H1 (cell line): ENCODE data around the gene KCND1. TPM values are rescaled to one million over a fixed set of nuclear protein-coding genes. Genes with fewer than 3 reads are reported as not detected.

Experiments
- CTCF ChIA-PET: fragments of 300-600 bp; sonication (Branson Sonifier 250); formaldehyde crosslinking; loops from one replicate; lab custom pipeline; 2021; ENCODE audit not compliant: partially characterized antibody; lab: Charles Lee
- POLR2A ChIA-PET: fragments of 300-600 bp; sonication (Branson Sonifier 250); formaldehyde crosslinking; loops from one replicate; lab custom pipeline; 2021; ENCODE audit warnings: inconsistent platforms; ENCODE audit not compliant: partially characterized antibody; lab: Charles Lee
- DNase-seq, 2 experiments: peaks; one replicate each; pipeline versions ENCODE4 v3.0.0 to v3.0.0-alpha.2; 2010 to 2022; ENCODE audit warnings: low spot score in 2 of 2, low read depth in 1 of 2, mixed read lengths in 1 of 2
- FAIRE-seq: peaks from 2 replicates; lab custom pipeline; 2011; peaks lifted over from hg19 to GRCh38; lab: Jason Lieb, UNC
- H2AFZ ChIP-seq: 2 replicates; pipeline ENCODE4 v1.8.1; 2012; ENCODE audit warnings: low read length, inconsistent platforms
- H2AK5ac ChIP-seq: 2 replicates; pipeline ENCODE4 v1.6.1; 2013; ENCODE audit warnings: low read depth, low read length
- H2BK120ac ChIP-seq: replicated peaks from 2 replicates; pipeline ENCODE3; 2013; ENCODE audit warnings: low read depth, low read length, inconsistent platforms
- H2BK12ac ChIP-seq: 2 replicates; pipeline ENCODE4 v1.6.1; 2013; ENCODE audit warnings: low read depth, low read length
- H2BK15ac ChIP-seq: 2 replicates; pipeline ENCODE4 v1.6.1; 2013; ENCODE audit warnings: low read length
- H2BK20ac ChIP-seq: 2 replicates; pipeline ENCODE4 v1.6.1; 2013; ENCODE audit warnings: low read length
- H2BK5ac ChIP-seq: 2 replicates; pipeline ENCODE4 v1.6.1; 2013; ENCODE audit warnings: low read depth, low read length
- H3K14ac ChIP-seq: 2 replicates; pipeline ENCODE4 v1.6.1; 2013; ENCODE audit warnings: inconsistent platforms; ENCODE audit not compliant: insufficient read length
- H3K18ac ChIP-seq: 2 replicates; pipeline ENCODE4 v1.6.1; 2013; ENCODE audit warnings: low read length; ENCODE audit errors: extremely low read depth
- H3K23ac ChIP-seq: 2 replicates; pipeline ENCODE4 v1.6.1; 2013; ENCODE audit warnings: inconsistent platforms; ENCODE audit not compliant: insufficient read length
- H3K23me2 ChIP-seq: 2 replicates; pipeline ENCODE4 v1.6.1; 2013; ENCODE audit warnings: low read depth, low read length
- H3K27ac ChIP-seq: 2 replicates; pipeline ENCODE4 v1.6.1; 2011; ENCODE audit warnings: low read depth, low read length, inconsistent platforms
- H3K27me3 ChIP-seq, 4 experiments: replicated peaks in 1 of 4; 1 replicate in 1 of 4; 2 replicates in 3 of 4; pipeline versions ENCODE4 v1.6.1 to v1.8.1; 2011 to 2013; ENCODE audit warnings: low read length in 3 of 4, mild to moderate bottlenecking in 3 of 4, inconsistent platforms in 2 of 4, mixed read lengths in 2 of 4, moderate library complexity in 1 of 4; ENCODE audit not compliant: control insufficient read depth in 3 of 4, insufficient read depth in 3 of 4; ENCODE audit errors: extremely low read depth in 1 of 4
- H3K36me3 ChIP-seq, 4 experiments: 2 replicates each; pipeline versions ENCODE4 v1.6.1 to v1.8.1; 2011 to 2013; ENCODE audit warnings: mild to moderate bottlenecking in 4 of 4, low read length in 3 of 4, moderate library complexity in 2 of 4, control low read depth in 1 of 4, inconsistent platforms in 1 of 4; ENCODE audit not compliant: insufficient read depth in 4 of 4, control insufficient read depth in 2 of 4
- H3K4ac ChIP-seq: replicated peaks from 2 replicates; pipeline ENCODE3; 2013; ENCODE audit warnings: low read length, low read depth, mixed read lengths, inconsistent platforms; ENCODE audit not compliant: insufficient read length
- H3K4me1 ChIP-seq, 4 experiments: replicated peaks in 1 of 4; 1 replicate in 1 of 4; 2 replicates in 3 of 4; pipeline versions ENCODE4 v1.6.1 to v1.8.1; 2011 to 2013; ENCODE audit warnings: low read length in 3 of 4, inconsistent platforms in 2 of 4, mixed read lengths in 1 of 4; ENCODE audit not compliant: insufficient read depth in 4 of 4, control insufficient read depth in 3 of 4
- H3K4me2 ChIP-seq, 2 experiments: 2 replicates each; pipeline versions ENCODE4 v1.6.1 to v1.8.1; 2011 to 2013; ENCODE audit warnings: low read depth in 2 of 2, low read length in 2 of 2, control low read depth in 1 of 2, inconsistent platforms in 1 of 2, mild to moderate bottlenecking in 1 of 2; ENCODE audit not compliant: insufficient read depth in 1 of 2
- H3K4me3 ChIP-seq, 4 experiments: fragments of 200-600, 300-600 bp in 1 of 4; sonication (generic), shearing (Covaris generic), sonication (Bioruptor Twin) in 1 of 4; 2 replicates each; pipeline versions ENCODE4 v1.5.1 to v1.8.1; 2011 to 2016; ENCODE audit warnings: low read length in 4 of 4, low read depth in 3 of 4, control low read depth in 2 of 4, inconsistent platforms in 2 of 4, mild to moderate bottlenecking in 2 of 4, mixed read lengths in 1 of 4, moderate library complexity in 1 of 4; ENCODE audit not compliant: insufficient read depth in 2 of 4; ENCODE audit errors: extremely low read depth in 1 of 4
- H3K56ac ChIP-seq: replicated peaks from 2 replicates; pipeline ENCODE3; 2013; ENCODE audit warnings: low read depth, mild to moderate bottlenecking, mixed read lengths, low read length, inconsistent platforms; ENCODE audit not compliant: insufficient read length
- H3K79me1 ChIP-seq: 2 replicates; pipeline ENCODE4 v1.6.1; 2013; ENCODE audit warnings: low read depth, low read length, control low read depth
- H3K79me2 ChIP-seq, 2 experiments: 2 replicates each; pipeline versions ENCODE4 v1.6.1 to v1.8.1; 2012 to 2013; ENCODE audit warnings: low read length in 2 of 2, mild to moderate bottlenecking in 2 of 2, inconsistent platforms in 1 of 2; ENCODE audit not compliant: insufficient read depth in 2 of 2, control insufficient read depth in 1 of 2
- H3K9ac ChIP-seq, 4 experiments: replicated peaks in 1 of 4; 1 replicate in 1 of 4; 2 replicates in 3 of 4; pipeline versions ENCODE4 v1.6.1 to v1.8.1; 2011 to 2013; ENCODE audit warnings: low read depth in 3 of 4, low read length in 3 of 4, control low read depth in 2 of 4, mild to moderate bottlenecking in 2 of 4, moderate library complexity in 2 of 4, inconsistent platforms in 1 of 4; ENCODE audit errors: extremely low read depth in 1 of 4
- H3K9me3 ChIP-seq, 2 experiments: 2 replicates each; pipeline versions ENCODE4 v1.6.1 to v1.8.1; 2012 to 2013; ENCODE audit warnings: mild to moderate bottlenecking in 2 of 2, moderate library complexity in 2 of 2, control low read depth in 1 of 2, inconsistent platforms in 1 of 2, low read depth in 1 of 2, low read length in 1 of 2, mixed read lengths in 1 of 2; ENCODE audit not compliant: insufficient read depth in 2 of 2
- H4K20me1 ChIP-seq, 2 experiments: replicated peaks in 1 of 2; 2 replicates each; pipeline versions ENCODE3 to v1.8.1; 2011 to 2013; ENCODE audit warnings: inconsistent platforms in 2 of 2, low read length in 2 of 2, mild to moderate bottlenecking in 1 of 2; ENCODE audit not compliant: insufficient read depth in 2 of 2, control insufficient read depth in 1 of 2
- H4K5ac ChIP-seq: 2 replicates; pipeline ENCODE4 v1.6.1; 2013; ENCODE audit warnings: low read length, low read depth, mixed read lengths, inconsistent platforms; ENCODE audit not compliant: insufficient read length
- H4K8ac ChIP-seq: 2 replicates; pipeline ENCODE4 v1.8.0; 2013; ENCODE audit warnings: mild to moderate bottlenecking, moderate library complexity, low read length, inconsistent platforms; ENCODE audit not compliant: insufficient read depth; ENCODE audit errors: extremely low read depth
- H4K91ac ChIP-seq: replicated peaks from 2 replicates; pipeline ENCODE3; 2013; ENCODE audit warnings: low read length, mixed read lengths, inconsistent platforms; ENCODE audit not compliant: insufficient read length
- SUZ12 ChIP-seq: fragments of 200-600 bp; sonication (generic); IDR thresholded peaks from 2 replicates; pipeline ENCODE4 v1.6.1; 2012; ENCODE audit warnings: mild to moderate bottlenecking, inconsistent platforms, low read length, moderate library complexity, mixed read lengths
- WGBS, 2 experiments: shearing (Covaris generic) in 1 of 2; methylation state at CpG; one replicate each; pipeline versions ENCODE4 v1.1.6 to v1.1.7; 2013 to 2015; ENCODE audit warnings: low lambda C conversion rate in 2 of 2, mixed read lengths in 2 of 2, inconsistent platforms in 1 of 2, low coverage in 1 of 2, missing lambda C conversion rate in 1 of 2; ENCODE audit not compliant: insufficient replicate concordance in 2 of 2, insufficient coverage in 1 of 2, insufficient read length in 1 of 2; ENCODE audit errors: extremely low coverage in 1 of 2, missing lambda C conversion rate in 1 of 2; 5-methylcytosine and 5-hydroxymethylcytosine counted together
- polyA plus RNA-seq, 7 experiments: library from polyadenylated mRNA; depleted of rRNA in 3 of 7; stranded (reverse) in 5 of 7; unstranded in 2 of 7; fragments of >200 nt in 5 of 7; fragments of 200-250 nt in 2 of 7; gene quantifications; 1 replicate in 5 of 7; 2 replicates in 1 of 7; 4 replicates in 1 of 7; pipeline versions ENCODE4 v1.2.1 to v1.2.3, GENCODE V29; 2011 to 2013; ENCODE audit warnings: missing spikeins in 2 of 7, mixed read lengths in 2 of 7
- total RNA-seq: library from RNA; stranded (reverse); fragmentation: NEBNext Ultra II Directional; extraction: Animal tissue kit (Norgen Biotek cat#: 25700); gene quantifications from 2 replicates; pipeline ENCODE4 v1.2.1, GENCODE V29; 2021

The KCND1 gene
- total and polyA plus RNA-seq, 2 of the 8 experiments (the other 6 are each of a cell fraction or from before 2014, with no cell fraction given), result 3.1 to 6.8 TPM

DNA sequence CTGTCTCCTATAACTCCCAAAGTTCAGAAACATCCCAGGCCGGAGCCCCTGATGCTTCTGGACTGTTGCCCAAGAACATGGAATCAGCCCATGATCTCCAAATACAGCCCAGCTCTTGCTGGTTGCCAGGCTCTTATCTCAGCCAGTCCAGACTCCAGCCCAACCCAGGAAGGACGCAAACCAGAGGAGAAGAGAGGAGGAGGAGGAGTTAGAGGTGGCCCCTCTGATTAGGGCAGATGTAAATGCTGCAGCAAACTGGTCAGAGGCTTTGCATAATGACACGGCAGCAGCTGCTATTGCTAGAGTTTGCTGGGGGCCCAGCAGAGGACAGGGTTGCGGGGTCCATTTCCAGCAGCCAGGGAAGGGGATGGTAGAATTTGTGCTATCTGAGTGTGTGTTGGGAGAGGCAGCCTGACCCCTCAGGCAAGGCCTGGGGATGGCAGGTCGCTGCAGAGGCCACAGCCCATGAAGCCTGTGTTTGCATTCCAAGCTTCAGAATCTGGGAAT is 10.0 kb downstream of the KCND1 start:
- peaks cover 0 to 2% (median 0%) of the 10 kb centered on the region in 4 experiments; a peak in 3 of 7 replicates for H3K4me1 ChIP-seq
- H2BK5ac ChIP-seq, result no peak overlapping the region
- H2BK12ac ChIP-seq, result no peak overlapping the region
- H3K23ac ChIP-seq, result no peak overlapping the region
- H3K9me3 ChIP-seq, result no peaks in the 10 kb centered on the region
- no peak overlapping the region for H2BK20ac ChIP-seq
- H3K36me3 ChIP-seq, result peaks cover 0 to 4% (median 0%) of the 10 kb centered on the region in 4 experiments; a peak in 3 of 8 replicates
- H3K9ac ChIP-seq, result no peak overlapping the region
- no peak overlapping the region for H3K14ac ChIP-seq
- no peak overlapping the region for H4K91ac ChIP-seq
- H3K4me3 ChIP-seq, result no peak overlapping the region
- no peak overlapping the region for H2AFZ ChIP-seq
- ChIA-PET POLR2A (interaction anchor here (1.0 to 2.9 kb wide), 2 partner anchors 10 to 16 kb away, joined by 3 to 13 read pairs; partner anchors contain the start of gene KCND1), CTCF (no interaction called here)
- no peak overlapping the region for H3K4me2 ChIP-seq
- 74% methylated on average over 3 of the region's 5 CpGs; no CpG with 5 or more reads in 1 of the 2 experiments for WGBS, 2 experiments
- H2BK120ac ChIP-seq, result no peak overlapping the region
- no peak overlapping the region for H3K18ac ChIP-seq
- TF ChIP-seq SUZ12, result no peak
- H2BK15ac ChIP-seq, result no peak overlapping the region
- no peak for DNase-seq
- no peak overlapping the region for H3K56ac ChIP-seq
- H3K79me2 ChIP-seq, result peaks cover 4% of the 10 kb centered on the region in 2 experiments; a peak in 2 of 4 replicates
- H2AK5ac ChIP-seq, result no peak overlapping the region
- H3K27ac ChIP-seq, result no peak overlapping the region
- H3K23me2 ChIP-seq, result peaks cover 4% of the 10 kb centered on the region; the same call in 1 of the 2 replicates
- no peak overlapping the region for H4K5ac ChIP-seq
- H3K27me3 ChIP-seq, result no peaks in the 10 kb centered on the region
- FAIRE-seq, result no peak
- 0 out of 2 replicates have a peak, but pooled peaks cover 1% of the 10 kb centered on the region for H3K79me1 ChIP-seq
- H3K4ac ChIP-seq, result no peak overlapping the region
- no peak overlapping the region; the same call in 1 of the 2 replicates for H4K8ac ChIP-seq
- H4K20me1 ChIP-seq, result no peaks in the 10 kb centered on the region
